Type B pancreatic cell (in vitro differentiated cells): ENCODE data around the gene SLC9B2. TPM values are rescaled to one million over a fixed set of nuclear protein-coding genes. Genes with fewer than 3 reads are reported as not detected.

Experiments
- DNase-seq: peaks from one replicate; pipeline ENCODE4 v3.0.0; 2021; ENCODE audit warnings: mixed read lengths; ENCODE audit not compliant: unreplicated experiment; ENCODE audit errors: extremely low spot score
- H3K27ac Mint-ChIP-seq: 2 replicates; pipeline ENCODE4 v1.8.0; 2021; ENCODE audit warnings: mild to moderate bottlenecking, mixed read lengths
- H3K27me3 Mint-ChIP-seq: 2 replicates; pipeline ENCODE4 v1.8.0; 2021; ENCODE audit warnings: mixed read lengths
- H3K36me3 Mint-ChIP-seq: 2 replicates; pipeline ENCODE4 v1.8.0; 2021; ENCODE audit warnings: mixed read lengths
- H3K4me1 Mint-ChIP-seq: one replicate; pipeline ENCODE4 v1.8.0; 2021; ENCODE audit warnings: mixed read lengths; ENCODE audit not compliant: unreplicated experiment
- H3K4me3 Mint-ChIP-seq: 2 replicates; pipeline ENCODE4 v1.8.0; 2021; ENCODE audit warnings: mild to moderate bottlenecking, mixed read lengths
- H3K9me3 Mint-ChIP-seq: 2 replicates; pipeline ENCODE4 v1.8.0; 2021; ENCODE audit warnings: mixed read lengths
- CTCF ChIP-seq: fragments of 200-600 bp; sonication (generic); conservative IDR thresholded peaks from 2 replicates; pipeline ENCODE4 v1.5.0; 2021; ENCODE audit warnings: antibody characterized with exemption, mild to moderate bottlenecking
- total RNA-seq: library from RNA; stranded (reverse); gene quantifications from 2 replicates; pipeline ENCODE4 v1.2.1, GENCODE V29; 2021; ENCODE audit warnings: low replicate concordance

SLC9B2 gene
- total RNA-seq, 1 donor from 2014 or later, result 12.9 TPM

DNA sequence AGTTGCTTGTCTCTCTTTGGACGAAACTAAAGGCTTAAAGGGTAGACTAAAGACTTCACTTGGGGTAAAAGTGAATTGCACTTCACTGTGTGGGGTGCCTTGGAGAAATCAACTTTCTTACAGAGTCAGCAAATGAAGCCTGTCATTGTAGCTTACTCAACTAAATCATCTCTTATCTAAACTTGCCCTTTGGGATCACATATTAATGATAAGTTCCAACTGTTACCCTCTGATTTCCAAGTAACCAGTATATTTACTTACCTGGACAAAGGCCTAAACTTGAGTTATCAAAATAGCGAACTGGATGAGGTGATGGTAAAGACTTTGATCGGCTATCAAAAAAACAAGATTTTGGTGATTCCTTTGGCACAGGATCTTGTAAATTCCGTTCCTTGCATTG is 32.0 kb upstream of the SLC9B2 start:
- peaks cover 10% of the 10 kb centered on the region for H3K36me3 Mint-ChIP-seq
- no peaks in the 10 kb centered on the region for H3K9me3 Mint-ChIP-seq
- H3K27me3 Mint-ChIP-seq, result no peaks in the 10 kb centered on the region
- H3K4me3 Mint-ChIP-seq, result no peak overlapping the region
- TF ChIP-seq CTCF, result no peak
- no peaks in the 10 kb centered on the region for H3K4me1 Mint-ChIP-seq
- H3K27ac Mint-ChIP-seq, result no peak overlapping the region
- DNase-seq, result no peak

- TF ChIP-seq CTCF, result no peak
- Mint-ChIP-seq H3K4me1 (no peaks in the 10 kb centered on the region), H3K4me3 (no peak overlapping the region), H3K27ac (no peak overlapping the region), H3K9me3 (no peaks in the 10 kb centered on the region), H3K27me3 (no peaks in the 10 kb centered on the region), H3K36me3 (peaks cover 10% of the 10 kb centered on the region)
- DNase-seq, result no peak
Observed at GRCh38 chr4:103105558-103106356, 29.2 kb upstream of the SLC9B2 start.

- H3K9me3 Mint-ChIP-seq, result no peaks in the 10 kb centered on the region
- H3K4me1 Mint-ChIP-seq, result no peaks in the 10 kb centered on the region
- no peak overlapping the region for H3K4me3 Mint-ChIP-seq
- no peak for DNase-seq
- no peak overlapping the region for H3K27ac Mint-ChIP-seq
- peaks cover 8% of the 10 kb centered on the region for H3K36me3 Mint-ChIP-seq
- H3K27me3 Mint-ChIP-seq, result no peaks in the 10 kb centered on the region
- TF ChIP-seq CTCF, result no peak
Observed at GRCh38 chr4:103104886-103105285, 28.3 kb upstream of the SLC9B2 start.

DNA sequence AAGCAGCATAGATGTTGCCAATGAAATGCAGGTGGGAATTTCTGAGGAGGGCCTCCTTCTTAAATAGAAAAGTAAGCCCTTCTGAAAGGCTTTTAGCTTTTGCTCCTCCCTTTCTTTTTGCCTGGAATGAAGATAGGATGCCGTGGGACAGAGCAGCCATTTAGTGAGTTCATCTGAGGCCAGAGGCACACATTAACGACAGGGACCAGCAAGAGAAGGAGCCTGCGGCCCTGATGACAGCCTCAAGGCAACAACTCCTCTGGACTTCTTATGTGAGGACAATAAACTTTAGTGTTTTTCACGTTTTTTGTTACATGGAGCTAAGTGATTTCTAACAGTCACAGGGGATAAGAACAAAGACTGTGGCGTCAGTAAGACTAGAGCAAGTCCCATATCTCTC is 24.1 kb upstream of the SLC9B2 start:
- Mint-ChIP-seq H3K27ac (no peak overlapping the region), H3K27me3 (no peaks in the 10 kb centered on the region), H3K4me3 (no peak overlapping the region), H3K36me3 (peaks cover 8% of the 10 kb centered on the region), H3K9me3 (no peaks in the 10 kb centered on the region), H3K4me1 (peaks cover 23% of the 10 kb centered on the region)
- no peak for DNase-seq
- no peak for TF ChIP-seq CTCF

GRCh38 chr4:103099691-103100392 is 23.3 kb upstream of the SLC9B2 start, which contains the start of gene BDH2:
Gene BDH2 (minus strand): TSS chr4:103099834. CDS start chr4:103096254, 3,580 bp downstream.
- no peaks in the 10 kb centered on the region for H3K27me3 Mint-ChIP-seq
- no peak for DNase-seq
- peaks cover 8% of the 10 kb centered on the region for H3K36me3 Mint-ChIP-seq
- TF ChIP-seq CTCF, result peak; percentile 84
- peak within 1 kb of the TSS; percentile 82 for H3K27ac Mint-ChIP-seq
- H3K4me1 Mint-ChIP-seq, result peaks cover 23% of the 10 kb centered on the region
- peak within 1 kb of the TSS; percentile 92 for H3K4me3 Mint-ChIP-seq
- no peaks in the 10 kb centered on the region for H3K9me3 Mint-ChIP-seq
